ENCODE results near the gene FCRL5.

GRCh38 chr1:157521056-157521455, 31.3 kb downstream of the FCRL5 start:
- no peak for TF ChIP-seq POLR2A (IDR thresholded peaks at IDR 0.05; ENCODE audit: low read depth, low read length)
- TF ChIP-seq PML (IDR thresholded peaks at IDR 0.05; ENCODE audit: low read length) = no peak

All from GM12878 (cell line).